Type B pancreatic cell (in vitro differentiated cells): Measurements from ENCODE around the gene HEPHL1. TPM values are rescaled to one million over a fixed set of nuclear protein-coding genes. Genes with fewer than 3 reads are reported as not detected.
A peak's percentile ranks its signal among the peaks of the same experiment; 100 is the strongest.

Source experiments
- DNase-seq: peaks from one replicate; pipeline ENCODE4 v3.0.0; 2021; ENCODE audit warnings: mixed read lengths; ENCODE audit not compliant: unreplicated experiment; ENCODE audit errors: extremely low spot score
- H3K27ac Mint-ChIP-seq: 2 replicates; pipeline ENCODE4 v1.8.0; 2021; ENCODE audit warnings: mild to moderate bottlenecking, mixed read lengths
- H3K27me3 Mint-ChIP-seq: 2 replicates; pipeline ENCODE4 v1.8.0; 2021; ENCODE audit warnings: mixed read lengths
- H3K36me3 Mint-ChIP-seq: 2 replicates; pipeline ENCODE4 v1.8.0; 2021; ENCODE audit warnings: mixed read lengths
- H3K4me1 Mint-ChIP-seq: one replicate; pipeline ENCODE4 v1.8.0; 2021; ENCODE audit warnings: mixed read lengths; ENCODE audit not compliant: unreplicated experiment
- H3K4me3 Mint-ChIP-seq: 2 replicates; pipeline ENCODE4 v1.8.0; 2021; ENCODE audit warnings: mild to moderate bottlenecking, mixed read lengths
- H3K9me3 Mint-ChIP-seq: 2 replicates; pipeline ENCODE4 v1.8.0; 2021; ENCODE audit warnings: mixed read lengths
- CTCF ChIP-seq: fragments of 200-600 bp; sonication (generic); conservative IDR thresholded peaks from 2 replicates; pipeline ENCODE4 v1.5.0; 2021; ENCODE audit warnings: antibody characterized with exemption, mild to moderate bottlenecking
- total RNA-seq: library from RNA; stranded (reverse); gene quantifications from 2 replicates; pipeline ENCODE4 v1.2.1, GENCODE V29; 2021; ENCODE audit warnings: low replicate concordance

The HEPHL1 gene
- total RNA-seq, 1 donor from 2014 or later: not detected

GRCh38 chr11:94133752-94134151 lies 112.6 kb downstream of the HEPHL1 start:
- no peaks in the 10 kb centered on the region for H3K9me3 Mint-ChIP-seq
- peaks cover 23% of the 10 kb centered on the region for H3K4me1 Mint-ChIP-seq
- no peak for DNase-seq
- H3K27me3 Mint-ChIP-seq: no peaks in the 10 kb centered on the region
- no peak for TF ChIP-seq CTCF
- no peak overlapping the region for H3K4me3 Mint-ChIP-seq
- peaks cover 11% of the 10 kb centered on the region for H3K36me3 Mint-ChIP-seq
- H3K27ac Mint-ChIP-seq: no peak overlapping the region

DNA sequence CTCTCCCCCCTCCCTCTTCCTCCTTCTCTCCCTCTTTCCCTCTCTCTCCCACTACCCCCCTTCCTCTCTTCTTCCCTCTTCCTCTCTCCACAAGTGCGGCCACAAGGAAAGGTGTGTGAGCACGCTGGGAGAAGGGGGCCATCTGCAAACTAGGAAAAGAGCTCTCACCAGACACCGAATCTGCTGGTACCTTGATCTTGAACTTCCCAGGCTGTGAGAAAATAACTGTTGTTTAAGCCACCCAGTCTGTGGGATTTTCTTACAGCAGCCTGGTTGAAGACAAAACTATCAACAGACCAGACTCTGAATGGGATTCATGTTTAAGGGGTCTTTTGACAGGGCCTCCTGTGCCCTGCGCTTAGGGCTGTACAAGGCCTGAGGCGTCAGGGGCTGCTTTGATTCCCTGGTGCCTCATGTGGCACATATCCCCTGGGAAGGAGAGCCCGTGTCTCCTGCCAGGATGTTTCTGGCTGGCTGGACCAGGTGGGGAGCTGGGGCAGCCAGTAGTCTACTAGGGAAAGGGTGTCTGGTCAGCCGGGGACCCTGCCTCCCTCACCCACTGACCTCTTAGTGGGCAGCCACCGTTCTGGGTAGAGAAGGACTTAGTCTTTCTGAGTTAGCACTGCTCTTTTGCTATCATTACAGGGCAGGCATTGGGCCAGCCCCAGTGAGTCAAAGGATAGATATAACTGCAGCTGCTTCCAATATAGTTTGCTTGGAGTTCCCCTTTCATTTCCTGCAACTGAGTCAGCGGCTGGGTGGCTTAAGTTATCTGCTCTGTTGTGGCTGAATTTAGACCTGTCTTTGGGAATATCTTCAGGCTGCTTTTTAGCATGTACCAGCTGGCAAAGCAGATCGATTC lies 113.7 kb downstream of the HEPHL1 start:
- DNase-seq: no peak
- no peak overlapping the region for H3K27ac Mint-ChIP-seq
- no peaks in the 10 kb centered on the region for H3K27me3 Mint-ChIP-seq
- H3K4me3 Mint-ChIP-seq: no peak overlapping the region
- no peak for TF ChIP-seq CTCF
- no peaks in the 10 kb centered on the region for H3K9me3 Mint-ChIP-seq
- H3K4me1 Mint-ChIP-seq: peaks cover 27% of the 10 kb centered on the region
- H3K36me3 Mint-ChIP-seq: peaks cover 11% of the 10 kb centered on the region

DNA sequence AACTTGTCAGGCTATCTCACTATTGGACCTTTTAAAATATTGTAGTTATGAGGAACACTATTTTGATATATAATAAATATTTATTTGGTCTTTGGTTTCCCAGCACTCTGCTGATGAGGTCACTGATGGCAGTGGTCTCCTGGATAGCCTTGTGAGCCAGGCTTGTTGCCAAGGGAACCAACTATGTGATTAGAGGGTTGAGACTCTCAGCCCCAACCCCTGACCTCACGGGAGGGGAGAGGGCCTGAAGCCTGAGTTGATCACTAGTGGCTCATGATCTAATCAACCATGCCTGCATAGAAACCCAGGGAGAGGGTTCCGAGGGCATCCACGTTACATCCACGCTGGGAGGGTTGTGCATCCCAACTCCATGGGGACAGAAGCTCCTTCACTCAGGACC lies 118.3 kb downstream of the HEPHL1 start:
- Mint-ChIP-seq H3K27me3 (no peaks in the 10 kb centered on the region), H3K36me3 (peaks cover 11% of the 10 kb centered on the region), H3K27ac (peak overlapping the region; percentile 0), H3K4me3 (no peak overlapping the region), H3K4me1 (peaks cover 43% of the 10 kb centered on the region), H3K9me3 (no peaks in the 10 kb centered on the region)
- DNase-seq: no peak
- no peak for TF ChIP-seq CTCF

GRCh38 chr11:94140154-94140655 lies 119.1 kb downstream of the HEPHL1 start:
- no peak for TF ChIP-seq CTCF
- no peak overlapping the region for H3K4me3 Mint-ChIP-seq
- H3K4me1 Mint-ChIP-seq: peaks cover 47% of the 10 kb centered on the region
- H3K9me3 Mint-ChIP-seq: no peaks in the 10 kb centered on the region
- no peaks in the 10 kb centered on the region for H3K27me3 Mint-ChIP-seq
- DNase-seq: no peak
- peak overlapping the region; percentile 0 for H3K27ac Mint-ChIP-seq
- peaks cover 11% of the 10 kb centered on the region for H3K36me3 Mint-ChIP-seq

- Mint-ChIP-seq H3K4me3 (peak overlapping the region; percentile 3), H3K4me1 (peaks cover 45% of the 10 kb centered on the region)
- DNase-seq: no peak
These were observed 120.6 kb downstream of the HEPHL1 start for GRCh38 chr11:94141511-94142307.

More at GRCh38 chr11:94141511-94142307, 120.6 kb downstream of the HEPHL1 start:
- H3K36me3 Mint-ChIP-seq: peaks cover 2% of the 10 kb centered on the region
- H3K9me3 Mint-ChIP-seq: no peaks in the 10 kb centered on the region
- H3K27me3 Mint-ChIP-seq: no peaks in the 10 kb centered on the region
- H3K27ac Mint-ChIP-seq: no peak overlapping the region
- TF ChIP-seq CTCF: no peak
